Subcutaneous adipose tissue (tissue), 4 donors: Measurements from ENCODE around the gene GABRG3. TPM values are rescaled to one million over a fixed set of nuclear protein-coding genes. Genes with fewer than 3 reads are reported as not detected.

Source experiments
- CTCF ChIP-seq: fragments of 450-650 bp; IDR thresholded peaks from one replicate; pipeline ENCODE4 v1.5.1; 2016; ENCODE audit warnings: low read depth, mild to moderate bottlenecking, control low read depth, antibody characterized with exemption, moderate library complexity
- total RNA-seq, 4 donors: library from RNA; depleted of rRNA; stranded (reverse); fragments of >200 nt; gene quantifications; one replicate each; pipeline ENCODE4 v1.1.0, GENCODE V29; 2016

The GABRG3 gene
- total RNA-seq, 4 donors from 2014 or later = not detected

GRCh38 chr15:27535445-27536129 is 564.6 kb downstream of the GABRG3 start:
- no peak for TF ChIP-seq CTCF

DNA sequence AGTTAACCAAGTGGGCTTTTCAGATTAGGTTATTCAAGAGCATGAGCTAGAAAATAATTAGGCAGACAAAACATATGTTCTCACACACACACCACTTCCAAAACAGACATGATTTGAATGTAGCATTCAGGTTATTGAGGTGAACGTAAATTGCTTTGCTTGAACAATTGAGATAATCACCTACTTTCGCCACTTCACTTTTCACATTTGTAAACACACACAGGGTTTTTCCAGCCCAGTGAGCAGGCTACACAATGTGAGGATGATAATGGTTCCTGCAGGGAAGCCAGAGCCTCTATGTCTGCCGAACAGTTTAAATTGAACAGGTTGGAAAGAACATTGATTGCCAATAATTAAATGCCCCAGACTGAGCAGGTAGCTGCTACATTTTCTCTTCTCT is 567.3 kb downstream of the GABRG3 start:
- no peak for TF ChIP-seq CTCF

DNA sequence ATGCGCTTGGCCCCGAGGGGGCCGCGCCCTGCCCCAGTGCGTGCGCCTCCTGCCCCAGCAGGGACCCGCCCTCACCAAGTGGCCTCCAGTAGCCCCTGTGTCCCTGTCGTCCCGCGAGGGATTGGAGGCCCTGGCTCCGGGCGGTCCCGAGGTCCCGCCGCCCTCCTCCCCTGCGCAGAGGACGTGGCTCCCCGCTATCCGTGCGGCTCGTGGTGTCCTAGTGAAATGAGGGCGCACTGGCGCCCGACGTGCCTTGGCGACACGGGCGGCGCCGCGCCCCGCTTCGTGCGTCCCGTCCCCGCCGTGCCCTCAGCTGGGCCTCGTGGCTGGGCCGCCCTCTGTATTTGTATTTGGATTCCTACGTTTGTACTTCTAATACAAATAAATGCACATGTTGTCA is 570.6 kb downstream of the GABRG3 start:
- TF ChIP-seq CTCF = no peak

DNA sequence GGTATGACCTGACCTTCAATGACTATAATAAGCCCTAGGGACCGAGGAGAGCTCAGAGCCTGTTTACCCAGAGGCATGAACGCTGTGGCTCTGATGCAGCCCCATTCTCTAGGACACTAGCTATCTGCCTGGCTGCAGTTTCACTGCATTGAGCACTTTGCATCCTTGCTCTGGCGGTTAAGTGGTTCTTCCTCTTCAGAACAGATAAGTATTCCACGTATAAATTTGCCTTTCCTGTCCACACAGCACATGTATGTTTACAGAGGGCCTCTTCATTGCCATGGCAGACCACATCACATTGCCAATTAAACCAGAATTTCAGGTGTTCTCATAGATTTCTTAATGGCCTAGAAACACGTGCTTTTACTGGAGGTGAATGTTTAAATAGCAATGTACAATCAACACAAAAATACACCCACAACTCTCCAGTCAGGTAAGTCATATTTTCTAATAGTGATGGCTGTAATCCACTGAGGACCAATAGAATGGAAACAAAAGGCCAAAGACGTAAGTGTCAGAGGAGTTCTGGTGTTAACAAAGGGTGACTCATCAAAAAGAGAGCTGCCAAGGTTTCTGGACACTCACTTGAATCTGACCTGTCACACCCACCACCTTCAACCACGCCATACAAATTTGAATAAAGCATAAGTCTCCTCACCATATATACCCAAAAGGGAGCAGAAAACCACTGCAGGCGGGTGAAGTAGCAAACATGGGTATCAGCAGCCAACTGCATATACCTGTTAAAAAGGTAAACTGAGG is 574.7 kb downstream of the GABRG3 start:
- no peak for TF ChIP-seq CTCF

- no peak for TF ChIP-seq CTCF
Observed at GRCh38 chr15:27549746-27550145, 578.8 kb downstream of the GABRG3 start.

DNA sequence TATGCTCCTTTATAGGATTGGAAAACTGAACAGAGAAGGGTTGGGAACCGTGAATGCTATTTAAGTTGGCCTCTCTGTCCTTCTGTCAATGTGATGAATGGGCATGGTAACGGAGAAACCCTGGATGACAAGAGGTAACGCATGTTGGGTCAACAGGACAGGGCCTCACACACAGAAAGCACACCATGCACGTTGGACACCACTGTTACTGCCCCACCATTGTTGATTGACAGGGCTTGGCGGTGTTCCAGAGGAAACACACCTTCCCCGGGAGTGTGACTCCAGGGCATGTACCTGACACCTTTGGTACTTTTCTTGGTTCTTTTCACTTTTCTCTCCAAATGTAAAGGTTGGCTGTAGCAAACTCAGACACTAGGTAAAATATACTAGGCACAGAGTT is 579.7 kb downstream of the GABRG3 start:
- TF ChIP-seq CTCF = no peak

- no peak for TF ChIP-seq CTCF
Observed at GRCh38 chr15:27561816-27562215, 590.8 kb downstream of the GABRG3 start.
